ENCODE data around the gene TRAF3. TPM values are rescaled to one million over a fixed set of nuclear protein-coding genes. Genes with fewer than 3 reads are reported as not detected.

The TRAF3 gene
- polyA plus RNA-seq, 1 experiment, result 20.1 TPM

- no peak for TF ChIP-seq CTCF (IDR thresholded peaks at IDR 0.05; ENCODE audit: insufficient read depth, low read depth, low read length)
- Histone ChIP-seq H3K36me3 (ENCODE audit: control insufficient read depth, insufficient read depth, low read length) (no peaks in the 10 kb centered on the region), H3K27me3 (ENCODE audit: control insufficient read depth, insufficient read depth, low read length) (peaks cover 7% of the 10 kb centered on the region), H3K4me3 (ENCODE audit: low read depth, low read length) (no peak overlapping the region)
- CTCF ChIA-PET, result interaction anchor here (1.0 to 4.5 kb wide), 8 partner anchors 9 to 394 kb away, joined by 3 to 33 read pairs (median 5); no protein-coding TSS in a partner anchor
- no peak for DNase-seq (ENCODE audit: low read depth)
- POLR2A ChIA-PET, result no interaction called here
These were observed 141.2 kb downstream of the TRAF3 start for GRCh38 chr14:102918438-102918837.

- ChIA-PET POLR2A (no interaction called here), CTCF (no interaction called here)
- no peak overlapping the region for H3K4me3 ChIP-seq (ENCODE audit: low read depth, low read length)
- DNase-seq (ENCODE audit: low read depth), result no peak
- peaks cover 15% of the 10 kb centered on the region for H3K27me3 ChIP-seq (ENCODE audit: control insufficient read depth, insufficient read depth, low read length)
- no peak for TF ChIP-seq CTCF (IDR thresholded peaks at IDR 0.05; ENCODE audit: insufficient read depth, low read depth, low read length)
- H3K36me3 ChIP-seq (ENCODE audit: control insufficient read depth, insufficient read depth, low read length), result no peaks in the 10 kb centered on the region
These were observed 143.2 kb downstream of the TRAF3 start for GRCh38 chr14:102920273-102920997.

- no peak for TF ChIP-seq CTCF (IDR thresholded peaks at IDR 0.05; ENCODE audit: insufficient read depth, low read depth, low read length)
- POLR2A ChIA-PET, result no interaction called here
- Histone ChIP-seq H3K4me3 (ENCODE audit: low read depth, low read length) (no peak overlapping the region), H3K36me3 (ENCODE audit: control insufficient read depth, insufficient read depth, low read length) (no peaks in the 10 kb centered on the region), H3K27me3 (ENCODE audit: control insufficient read depth, insufficient read depth, low read length) (peaks cover 17% of the 10 kb centered on the region)
- no peak for DNase-seq (ENCODE audit: low read depth)
- CTCF ChIA-PET, result no interaction called here
These were observed 143.7 kb downstream of the TRAF3 start for GRCh38 chr14:102920998-102921304.

GRCh38 chr14:102922490-102923200 is 145.4 kb downstream of the TRAF3 start, which contains the start of gene AMN:
TSS of gene AMN (plus strand) at chr14:102922663. CDS start at chr14:102922689, 26 bp downstream.
- ChIA-PET CTCF (no interaction called here), POLR2A (no interaction called here)
- DNase-seq (ENCODE audit: low read depth), result no peak
- peaks cover 17% of the 10 kb centered on the region for H3K27me3 ChIP-seq (ENCODE audit: control insufficient read depth, insufficient read depth, low read length)
- no peak for TF ChIP-seq CTCF (IDR thresholded peaks at IDR 0.05; ENCODE audit: insufficient read depth, low read depth, low read length)
- no peaks in the 10 kb centered on the region for H3K36me3 ChIP-seq (ENCODE audit: control insufficient read depth, insufficient read depth, low read length)
- peak within 1 kb of the TSS; percentile 12; the same call in 1 of the 2 replicates for H3K4me3 ChIP-seq (ENCODE audit: low read depth, low read length)

GRCh38 chr14:102923201-102923924 is 146.1 kb downstream of the TRAF3 start:
- Histone ChIP-seq H3K36me3 (ENCODE audit: control insufficient read depth, insufficient read depth, low read length) (no peaks in the 10 kb centered on the region), H3K27me3 (ENCODE audit: control insufficient read depth, insufficient read depth, low read length) (peaks cover 17% of the 10 kb centered on the region), H3K4me3 (ENCODE audit: low read depth, low read length) (no peak overlapping the region)
- ChIA-PET POLR2A (no interaction called here), CTCF (no interaction called here)
- no peak for TF ChIP-seq CTCF (IDR thresholded peaks at IDR 0.05; ENCODE audit: insufficient read depth, low read depth, low read length)
- no peak for DNase-seq (ENCODE audit: low read depth)

Data from BJ (cell line).